ENCODE data around the gene BRAF. TPM values are rescaled to one million over a fixed set of nuclear protein-coding genes. Genes with fewer than 3 reads are reported as not detected.

The BRAF gene
- total RNA-seq, 4 donors from 2014 or later = 32.2 to 94.9 (median 41.0) TPM

DNA sequence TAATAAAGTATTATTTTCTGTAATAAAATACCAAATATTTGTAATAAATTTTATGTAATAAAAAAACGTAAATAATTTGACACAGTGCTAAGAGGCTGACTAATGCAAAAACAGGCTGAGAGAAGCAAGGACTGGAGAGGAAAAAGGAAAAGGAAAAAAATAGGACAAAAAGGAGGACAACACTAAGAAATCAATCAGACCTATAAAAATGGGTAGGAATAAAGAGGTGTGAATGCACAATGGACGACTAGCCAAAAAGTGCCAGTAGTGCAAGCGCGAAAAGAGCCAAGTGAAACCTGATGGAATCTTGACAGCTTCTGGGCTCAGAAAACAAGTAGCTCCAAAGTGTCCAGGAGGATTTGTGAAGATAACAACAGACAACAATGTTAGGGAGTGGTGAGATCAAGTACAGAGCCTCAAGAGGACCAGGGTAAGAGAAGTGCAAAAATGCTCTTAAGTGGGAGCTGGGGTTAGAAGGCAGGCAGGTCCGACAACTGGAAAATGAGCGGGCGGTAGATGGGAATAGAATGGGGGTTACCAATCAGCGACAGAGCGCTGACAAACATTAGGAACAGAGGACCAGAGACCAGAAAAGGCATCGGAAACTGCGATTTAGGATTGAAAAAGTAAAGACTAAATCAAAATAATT is 1.2 kb downstream of the BRAF start:
- Histone ChIP-seq H3K9me3 (no peaks in the 10 kb centered on the region), H3K4me1 (peaks cover 21% of the 10 kb centered on the region), H3K27ac (peak overlapping the region; percentile 99), H3K27me3 (no peaks in the 10 kb centered on the region), H3K4me3 (peak overlapping the region; percentile 96), H3K36me3 (no peaks in the 10 kb centered on the region)
- TF ChIP-seq POLR2AphosphoS5 (IDR thresholded peaks at IDR 0.05) = no peak
- TF ChIP-seq, protein P1, sequence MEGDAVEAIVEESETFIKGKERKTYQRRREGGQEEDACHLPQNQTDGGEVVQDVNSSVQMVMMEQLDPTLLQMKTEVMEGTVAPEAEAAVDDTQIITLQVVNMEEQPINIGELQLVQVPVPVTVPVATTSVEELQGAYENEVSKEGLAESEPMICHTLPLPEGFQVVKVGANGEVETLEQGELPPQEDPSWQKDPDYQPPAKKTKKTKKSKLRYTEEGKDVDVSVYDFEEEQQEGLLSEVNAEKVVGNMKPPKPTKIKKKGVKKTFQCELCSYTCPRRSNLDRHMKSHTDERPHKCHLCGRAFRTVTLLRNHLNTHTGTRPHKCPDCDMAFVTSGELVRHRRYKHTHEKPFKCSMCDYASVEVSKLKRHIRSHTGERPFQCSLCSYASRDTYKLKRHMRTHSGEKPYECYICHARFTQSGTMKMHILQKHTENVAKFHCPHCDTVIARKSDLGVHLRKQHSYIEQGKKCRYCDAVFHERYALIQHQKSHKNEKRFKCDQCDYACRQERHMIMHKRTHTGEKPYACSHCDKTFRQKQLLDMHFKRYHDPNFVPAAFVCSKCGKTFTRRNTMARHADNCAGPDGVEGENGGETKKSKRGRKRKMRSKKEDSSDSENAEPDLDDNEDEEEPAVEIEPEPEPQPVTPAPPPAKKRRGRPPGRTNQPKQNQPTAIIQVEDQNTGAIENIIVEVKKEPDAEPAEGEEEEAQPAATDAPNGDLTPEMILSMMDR (IDR thresholded peaks at IDR 0.05) = no peak
- 3% methylated on average over 11 of the region's 11 CpGs for WGBS
- no peak for DNase-seq (ENCODE audit: low spot score in 2 of 2)

DNA sequence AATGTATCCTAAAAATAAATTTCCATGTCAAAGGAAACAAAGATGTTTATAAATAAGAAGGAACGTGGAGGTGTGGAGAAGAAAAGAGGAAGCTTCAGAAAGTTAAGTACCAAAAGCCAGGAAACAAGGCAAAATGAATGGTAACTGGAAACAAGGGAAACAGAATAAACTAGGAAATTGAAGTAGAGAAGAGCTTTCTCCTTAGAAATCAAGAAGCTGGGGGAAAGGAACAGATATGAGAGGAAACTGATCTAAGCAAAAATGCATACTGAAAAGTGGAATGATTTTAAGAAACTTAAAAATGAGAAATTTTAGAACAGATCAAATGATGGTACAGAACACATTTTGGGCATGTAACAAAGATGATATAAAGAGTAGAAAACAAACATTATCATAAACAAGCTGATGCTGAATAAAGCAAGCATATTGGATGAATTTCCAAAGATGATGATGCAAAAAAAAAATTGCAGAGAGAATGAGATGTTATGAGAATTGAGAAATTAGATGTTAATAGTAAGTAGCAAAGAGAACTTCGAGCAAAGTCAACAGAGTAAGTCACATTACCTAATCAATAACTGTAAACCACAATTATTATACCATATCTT is 1.9 kb downstream of the BRAF start:
- H3K4me3 ChIP-seq = peak overlapping the region; percentile 96
- no peaks in the 10 kb centered on the region for H3K27me3 ChIP-seq
- H3K27ac ChIP-seq = no peak overlapping the region
- H3K4me1 ChIP-seq = peaks cover 21% of the 10 kb centered on the region
- no peak for TF ChIP-seq POLR2A (IDR thresholded peaks at IDR 0.05)
- TF ChIP-seq, protein P1 (IDR thresholded peaks at IDR 0.05) = no peak
- no peak for TF ChIP-seq EP300 (IDR thresholded peaks at IDR 0.05)
- no peak for TF ChIP-seq POLR2AphosphoS5 (IDR thresholded peaks at IDR 0.05)
- H3K9me3 ChIP-seq = no peaks in the 10 kb centered on the region
- H3K36me3 ChIP-seq = no peaks in the 10 kb centered on the region
- DNase-seq (ENCODE audit: low spot score in 2 of 2) = no peak
- WGBS = 44% methylated on average over 2 of the region's 2 CpGs

DNA sequence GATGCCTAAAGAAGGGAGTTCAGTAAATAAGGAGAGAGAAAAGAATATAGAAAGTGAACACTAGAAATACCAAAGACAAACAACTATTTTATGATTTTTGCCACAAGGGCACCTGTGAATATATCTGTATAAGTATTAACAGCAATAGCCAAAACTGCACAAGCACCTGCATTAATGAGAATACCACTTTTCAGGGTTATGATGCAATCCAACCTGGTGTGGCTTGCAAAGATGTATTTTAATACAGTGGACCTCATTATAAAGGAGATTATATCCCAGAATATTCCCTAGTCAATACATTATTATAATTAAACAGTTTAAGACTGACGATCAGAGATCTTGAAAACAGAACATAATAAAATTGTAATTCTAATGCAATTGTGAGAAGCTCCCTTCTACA is 4.0 kb downstream of the BRAF start:
- Histone ChIP-seq H3K4me3 (no peak overlapping the region), H3K27me3 (no peaks in the 10 kb centered on the region), H3K4me1 (peaks cover 21% of the 10 kb centered on the region), H3K36me3 (no peaks in the 10 kb centered on the region), H3K27ac (no peak overlapping the region), H3K9me3 (no peaks in the 10 kb centered on the region)
- TF ChIP-seq POLR2A (IDR thresholded peaks at IDR 0.05) = no peak
- TF ChIP-seq POLR2AphosphoS5 (IDR thresholded peaks at IDR 0.05) = no peak
- TF ChIP-seq, protein P1 (IDR thresholded peaks at IDR 0.05) = no peak
- no peak for TF ChIP-seq EP300 (IDR thresholded peaks at IDR 0.05)
- no peak for DNase-seq (ENCODE audit: low spot score in 2 of 2)
- WGBS = 84% methylated on average over 1 of the region's 1 CpG

GRCh38 chr7:140918236-140918635 is 6.5 kb downstream of the BRAF start:
- TF ChIP-seq, protein P1 (IDR thresholded peaks at IDR 0.05) = no peak
- TF ChIP-seq POLR2A (IDR thresholded peaks at IDR 0.05) = no peak
- H3K9me3 ChIP-seq = no peaks in the 10 kb centered on the region
- WGBS = 100% methylated on average over 6 of the region's 6 CpGs
- no peaks in the 10 kb centered on the region for H3K36me3 ChIP-seq
- no peak overlapping the region for H3K4me3 ChIP-seq
- H3K27me3 ChIP-seq = no peaks in the 10 kb centered on the region
- peaks cover 13% of the 10 kb centered on the region for H3K4me1 ChIP-seq
- no peak for DNase-seq (ENCODE audit: low spot score in 2 of 2)
- no peak overlapping the region for H3K27ac ChIP-seq

GRCh38 chr7:140917258-140917657 is 7.5 kb downstream of the BRAF start:
- H3K27ac ChIP-seq = no peak overlapping the region
- no peak for DNase-seq (ENCODE audit: low spot score in 2 of 2)
- WGBS = no CpG with 5 or more reads among the region's 1 CpG
- no peaks in the 10 kb centered on the region for H3K9me3 ChIP-seq
- peaks cover 16% of the 10 kb centered on the region for H3K4me1 ChIP-seq
- H3K36me3 ChIP-seq = no peaks in the 10 kb centered on the region
- H3K27me3 ChIP-seq = no peaks in the 10 kb centered on the region
- TF ChIP-seq, protein P1 (IDR thresholded peaks at IDR 0.05) = no peak
- no peak for TF ChIP-seq POLR2AphosphoS5 (IDR thresholded peaks at IDR 0.05)
- TF ChIP-seq EP300 (IDR thresholded peaks at IDR 0.05) = no peak
- no peak for TF ChIP-seq POLR2A (IDR thresholded peaks at IDR 0.05)
- no peak overlapping the region for H3K4me3 ChIP-seq

Data from suprapubic skin (tissue), 4 donors.